Left lung (tissue), 10 donors: ENCODE data around the gene POU2F3. TPM values are rescaled to one million over a fixed set of nuclear protein-coding genes. Genes with fewer than 3 reads are reported as not detected.

ENCODE experiments used
- ATAC-seq: fragments of 200-7000 bp; cut with Tn5 transposase; one replicate; pipeline ENCODE4 v1.9.1; 2020; ENCODE audit warnings: moderate library complexity
- DNase-seq, 4 donors: peaks; one replicate each; pipeline ENCODE4 v3.0.0-alpha.2; 2013 to 2020
- H3K27ac ChIP-seq, 2 donors: fragments of 200-600 bp; sonication (generic) in 1 of 2; one replicate each; pipeline versions ENCODE4 v1.5.0 to v1.8.0; 2020 to 2021
- H3K27me3 ChIP-seq, 2 donors: fragments of 200-600 bp; sonication (generic) in 1 of 2; one replicate each; pipeline versions ENCODE4 v1.5.0 to v1.8.0; 2020 to 2021
- H3K36me3 ChIP-seq, 2 donors: fragments of 200-600 bp; sonication (generic) in 1 of 2; one replicate each; pipeline versions ENCODE4 v1.5.0 to v1.8.0; 2020 to 2021
- H3K4me1 ChIP-seq, 2 donors: fragments of 200-600 bp; one replicate each; pipeline ENCODE4 v1.8.0; 2021
- H3K4me3 ChIP-seq, 2 donors: fragments of 200-600 bp; sonication (generic) in 1 of 2; one replicate each; pipeline versions ENCODE4 v1.5.0 to v1.8.0; 2020 to 2021; ENCODE audit warnings: mild to moderate bottlenecking in 1 of 2
- H3K9me3 ChIP-seq, 2 donors: fragments of 200-600 bp; sonication (generic) in 1 of 2; one replicate each; pipeline versions ENCODE4 v1.5.0 to v1.8.0; 2020 to 2021
- CTCF ChIP-seq, 2 donors: fragments of 200-600 bp; sonication (generic) in 1 of 2; IDR thresholded peaks; one replicate each; pipeline versions ENCODE4 v1.5.0 to v1.8.0; 2021; ENCODE audit warnings: antibody characterized with exemption in 2 of 2
- intact Hi-C, 2 donors: fragments of 100-400 bp; cut with DNase I; formaldehyde crosslinking; loops; one replicate each; pipeline versions ENCODE4 v1.11.2 to v1.14.2; 2022
- polyA plus RNA-seq, 6 donors: library from polyadenylated mRNA; unstranded; fragments of 120-200 nt; gene quantifications; one replicate each; pipeline ENCODE4 v1.2.1, GENCODE V29; 2013; ENCODE audit not compliant: insufficient read length in 6 of 6
- total RNA-seq, 2 donors: library from RNA; stranded (reverse); fragmentation: NEBNext Ultra II Directional; extraction: Animal tissue kit (Norgen Biotek cat#: 25700); gene quantifications; one replicate each; pipeline ENCODE4 v1.2.1, GENCODE V29; 2021
- donor health status: DM: no; HTN: yes; CAD: no.
- donor health status: DM: no; HTN: no; CAD: no.

Gene POU2F3
- total and polyA plus RNA-seq, 8 donors, result 0.63 to 3.3 (median 1.1) TPM

GRCh38 chr11:120230433-120231071 is 9.4 kb upstream of the POU2F3 start:
- ATAC-seq (no peak), DNase-seq (no peak)
- H3K27me3 ChIP-seq, result peaks cover 0 to 34% of the 10 kb centered on the region in 2 donors
- intact Hi-C loops, result no loop called here
- H3K36me3 ChIP-seq, result peaks cover 0 to 4% of the 10 kb centered on the region in 2 donors
- no peak for TF ChIP-seq CTCF (IDR thresholded peaks at IDR 0.05)
- H3K4me3 ChIP-seq, result no peak overlapping the region
- peaks cover 0 to under 1% of the 10 kb centered on the region in 2 donors for H3K4me1 ChIP-seq
- no peak overlapping the region for H3K27ac ChIP-seq
- H3K9me3 ChIP-seq, result no peaks in the 10 kb centered on the region

GRCh38 chr11:120231963-120232362 is 8.0 kb upstream of the POU2F3 start:
- no peaks in the 10 kb centered on the region for H3K9me3 ChIP-seq
- H3K4me3 ChIP-seq, result no peak overlapping the region
- intact Hi-C loops, result no loop called here
- H3K27ac ChIP-seq, result no peak overlapping the region
- no peak for DNase-seq
- no peak for ATAC-seq
- peaks cover 0 to 42% of the 10 kb centered on the region in 2 donors for H3K27me3 ChIP-seq
- H3K4me1 ChIP-seq, result no peaks in the 10 kb centered on the region
- H3K36me3 ChIP-seq, result peaks cover 0 to 4% of the 10 kb centered on the region in 2 donors
- TF ChIP-seq CTCF (IDR thresholded peaks at IDR 0.05), result no peak

- H3K4me1 ChIP-seq, result no peaks in the 10 kb centered on the region
- no peaks in the 10 kb centered on the region for H3K9me3 ChIP-seq
- ATAC-seq (no peak), DNase-seq (no peak)
- TF ChIP-seq CTCF (IDR thresholded peaks at IDR 0.05), result no peak
- peaks cover 0 to 4% of the 10 kb centered on the region in 2 donors for H3K36me3 ChIP-seq
- intact Hi-C loops, result no loop called here
- H3K4me3 ChIP-seq, result no peak overlapping the region
- H3K27ac ChIP-seq, result no peak overlapping the region
- H3K27me3 ChIP-seq, result peaks cover 0 to 49% of the 10 kb centered on the region in 2 donors
Observed at GRCh38 chr11:120233207-120233803, 6.6 kb upstream of the POU2F3 start.

- ATAC-seq (peak; percentile 92), DNase-seq (peak in 2 of 4 donors; percentile 53 to 76)
- H3K4me1 ChIP-seq, result no peaks in the 10 kb centered on the region
- intact Hi-C loops, result loop anchor here in 1 of 2 donors (5.0 kb wide), 1 partner anchor 67 kb away; no protein-coding TSS in a partner anchor
- H3K36me3 ChIP-seq, result no peaks in the 10 kb centered on the region
- no peaks in the 10 kb centered on the region for H3K9me3 ChIP-seq
- H3K27ac ChIP-seq, result no peak overlapping the region
- no peak overlapping the region for H3K4me3 ChIP-seq
- H3K27me3 ChIP-seq, result peaks cover 10 to 68% of the 10 kb centered on the region in 2 donors
- peak; percentile 41 to 57 for TF ChIP-seq CTCF (IDR thresholded peaks at IDR 0.05)
Observed at GRCh38 chr11:120235024-120235628, 4.8 kb upstream of the POU2F3 start.
